ENCODE results near the gene DHRS4L2. TPM values are rescaled to one million over a fixed set of nuclear protein-coding genes. Genes with fewer than 3 reads are reported as not detected.
"Not testable (repeated sequence)": the region's sequence is repeated elsewhere in the genome, so short reads cannot be mapped to it uniquely, and the experiment has no call there.

The DHRS4L2 gene
- 17.6 and 19.0 TPM in 2 replicates for total RNA-seq

GRCh38 chr14:23988607-23989363 is at the start of gene DHRS4L2:
Gene DHRS4L2, plus strand, starts transcription at chr14:23988929. Its CDS starts 19 bp downstream, at chr14:23988948.
- intact Hi-C loops (cut with micrococcal nuclease) = loop anchor here (1.0 to 5.0 kb wide), 5 partner anchors 49 to 159 kb away; partner anchors contain the start of genes CARMIL3, DCAF11, NRL and PCK2

- intact Hi-C loops (cut with micrococcal nuclease) = no loop called here
These were observed 49.0 kb upstream of the DHRS4L2 start for GRCh38 chr14:23939607-23940326.

- intact Hi-C loops (cut with micrococcal nuclease) = no loop called here
These were observed 47.5 kb upstream of the DHRS4L2 start for GRCh38 chr14:23941230-23941629.

- intact Hi-C loops (cut with micrococcal nuclease) = no loop called here
These were observed 47.1 kb upstream of the DHRS4L2 start for GRCh38 chr14:23941669-23942068.

GRCh38 chr14:23942587-23942986 is 46.1 kb upstream of the DHRS4L2 start:
- intact Hi-C loops (cut with micrococcal nuclease) = no loop called here

- intact Hi-C loops (cut with micrococcal nuclease) = not testable (repeated sequence)
These were observed 39.7 kb upstream of the DHRS4L2 start for GRCh38 chr14:23949069-23949468.

GRCh38 chr14:23950411-23951135 is 38.2 kb upstream of the DHRS4L2 start:
- intact Hi-C loops (cut with micrococcal nuclease) = loop anchor here (10.0 kb wide), 1 partner anchor 486 kb away; the partner anchor contains the start of gene NGDN

GRCh38 chr14:23951136-23951466 is 37.6 kb upstream of the DHRS4L2 start:
- intact Hi-C loops (cut with micrococcal nuclease) = loop anchor here (10.0 kb wide), 1 partner anchor 486 kb away; the partner anchor contains the start of gene NGDN

- intact Hi-C loops (cut with micrococcal nuclease) = loop anchor here (10.0 kb wide), 1 partner anchor 487 kb away; the partner anchor contains the start of gene NGDN
These were observed 37.0 kb upstream of the DHRS4L2 start for GRCh38 chr14:23951590-23952201.

- intact Hi-C loops (cut with micrococcal nuclease) = loop anchor here (1.0 to 10.0 kb wide), 2 partner anchors 488 to 489 kb away; partner anchors contain the start of genes NGDN and SDR39U1
These were observed 35.6 kb upstream of the DHRS4L2 start for GRCh38 chr14:23953116-23953463.

GRCh38 chr14:23953464-23954278 is 35.1 kb upstream of the DHRS4L2 start, which contains the start of gene DHRS4:
Gene DHRS4, plus strand, starts transcription at chr14:23953770. Its CDS starts 19 bp downstream, at chr14:23953789.
- intact Hi-C loops (cut with micrococcal nuclease) = loop anchor here (1.0 to 10.0 kb wide), 10 partner anchors 23 to 489 kb away; partner anchors contain the start of genes CHMP4A, NGDN and SDR39U1

- intact Hi-C loops (cut with micrococcal nuclease) = loop anchor here (1.0 to 10.0 kb wide), 9 partner anchors 24 to 489 kb away; partner anchors contain the start of genes CHMP4A and NGDN
These were observed 34.5 kb upstream of the DHRS4L2 start for GRCh38 chr14:23954279-23954614.

GRCh38 chr14:23954965-23955364 is 33.8 kb upstream of the DHRS4L2 start:
- intact Hi-C loops (cut with micrococcal nuclease) = loop anchor here (1.0 to 10.0 kb wide), 9 partner anchors 25 to 490 kb away; partner anchors contain the start of genes CHMP4A and NGDN

GRCh38 chr14:23955811-23956210 is 32.9 kb upstream of the DHRS4L2 start:
- intact Hi-C loops (cut with micrococcal nuclease) = loop anchor here (10.0 kb wide), 1 partner anchor 491 kb away; the partner anchor contains the start of gene NGDN

- intact Hi-C loops (cut with micrococcal nuclease) = loop anchor here (10.0 kb wide), 1 partner anchor 493 kb away; the partner anchor contains the start of gene NGDN
These were observed 30.7 kb upstream of the DHRS4L2 start for GRCh38 chr14:23957913-23958569.

GRCh38 chr14:23960899-23961298 is 27.8 kb upstream of the DHRS4L2 start:
- intact Hi-C loops (cut with micrococcal nuclease) = not testable (repeated sequence)

- intact Hi-C loops (cut with micrococcal nuclease) = not testable (repeated sequence)
These were observed 27.0 kb upstream of the DHRS4L2 start for GRCh38 chr14:23961704-23962103.

- intact Hi-C loops (cut with micrococcal nuclease) = not testable (repeated sequence)
These were observed 19.6 kb upstream of the DHRS4L2 start for GRCh38 chr14:23969130-23969480.
